ENCODE results near the gene MED16.
"Not testable (repeated sequence)": the region's sequence is repeated elsewhere in the genome, so short reads cannot be mapped to it uniquely, and the experiment has no call there.

MED16 gene

DNA sequence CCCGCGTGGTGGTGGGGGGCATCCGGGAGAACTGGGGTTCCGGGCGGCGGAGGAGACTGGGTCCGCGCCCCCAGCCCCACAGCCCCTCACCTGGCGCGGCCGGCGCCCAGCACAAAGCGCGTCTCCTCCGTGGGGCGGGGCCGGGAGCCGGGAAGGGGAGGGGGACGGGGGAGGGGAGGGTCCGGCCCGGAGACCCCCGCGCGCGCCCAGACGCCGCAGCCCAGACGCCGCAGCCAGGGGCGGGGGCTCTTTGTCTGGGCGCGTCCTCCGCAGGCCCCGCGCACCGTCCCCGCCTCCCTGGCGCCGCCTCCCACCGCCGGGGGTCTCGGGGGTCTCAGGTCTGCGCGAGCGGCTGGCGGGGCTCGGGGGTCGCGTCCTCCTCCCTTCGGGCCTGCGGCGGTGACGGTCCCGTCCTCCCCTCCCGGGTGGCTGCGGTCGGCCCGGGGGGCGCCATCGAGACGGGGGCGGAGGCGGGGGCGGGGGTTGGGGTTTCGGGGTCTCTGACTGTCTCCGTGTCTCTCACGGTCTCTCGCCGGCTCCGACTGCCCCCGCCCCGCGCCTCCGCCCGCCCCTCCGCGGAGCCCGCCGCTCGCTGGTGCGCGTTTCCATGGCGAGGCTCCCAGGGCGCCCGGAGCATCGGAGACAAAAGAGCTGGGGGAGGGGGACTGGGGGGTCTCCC is 71.0 kb downstream of the MED16 start, which contains the start of gene PLPPR3:
TSS of gene PLPPR3 (minus strand) at position 131 of the 679 bp plus-strand sequence. CDS start 396 bp downstream, outside the sequence.
- H3K27me3 ChIP-seq (ENCODE audit: low read length), result no peaks in the 10 kb centered on the region
- H2AFZ ChIP-seq (ENCODE audit: low read depth, low read length, severe bottlenecking), result no peak within 1 kb of the TSS
- H3K9me2 ChIP-seq (replicated peaks; ENCODE audit: insufficient read depth, low read length), result no peaks in the 10 kb centered on the region
- no peak within 1 kb of the TSS for H3K27ac ChIP-seq (ENCODE audit: low read depth, low read length)
- no peak within 1 kb of the TSS for H3K4me3 ChIP-seq (ENCODE audit: insufficient read depth, low read length, poor library complexity, severe bottlenecking)
- H3F3A ChIP-seq (ENCODE audit: insufficient read depth), result no peaks in the 10 kb centered on the region
- H3K9me3 ChIP-seq (ENCODE audit: insufficient read depth, low read length), result no peaks in the 10 kb centered on the region
- H3K79me2 ChIP-seq (ENCODE audit: insufficient read depth, low read length), result no peaks in the 10 kb centered on the region
- no peaks in the 10 kb centered on the region for H3K36me3 ChIP-seq (ENCODE audit: low read length)
- no peak within 1 kb of the TSS for H3K4me2 ChIP-seq (ENCODE audit: low read depth, low read length, poor library complexity, severe bottlenecking)
- TF ChIP-seq, protein P1, sequence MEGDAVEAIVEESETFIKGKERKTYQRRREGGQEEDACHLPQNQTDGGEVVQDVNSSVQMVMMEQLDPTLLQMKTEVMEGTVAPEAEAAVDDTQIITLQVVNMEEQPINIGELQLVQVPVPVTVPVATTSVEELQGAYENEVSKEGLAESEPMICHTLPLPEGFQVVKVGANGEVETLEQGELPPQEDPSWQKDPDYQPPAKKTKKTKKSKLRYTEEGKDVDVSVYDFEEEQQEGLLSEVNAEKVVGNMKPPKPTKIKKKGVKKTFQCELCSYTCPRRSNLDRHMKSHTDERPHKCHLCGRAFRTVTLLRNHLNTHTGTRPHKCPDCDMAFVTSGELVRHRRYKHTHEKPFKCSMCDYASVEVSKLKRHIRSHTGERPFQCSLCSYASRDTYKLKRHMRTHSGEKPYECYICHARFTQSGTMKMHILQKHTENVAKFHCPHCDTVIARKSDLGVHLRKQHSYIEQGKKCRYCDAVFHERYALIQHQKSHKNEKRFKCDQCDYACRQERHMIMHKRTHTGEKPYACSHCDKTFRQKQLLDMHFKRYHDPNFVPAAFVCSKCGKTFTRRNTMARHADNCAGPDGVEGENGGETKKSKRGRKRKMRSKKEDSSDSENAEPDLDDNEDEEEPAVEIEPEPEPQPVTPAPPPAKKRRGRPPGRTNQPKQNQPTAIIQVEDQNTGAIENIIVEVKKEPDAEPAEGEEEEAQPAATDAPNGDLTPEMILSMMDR (IDR thresholded peaks at IDR 0.05; ENCODE audit: insufficient read depth, low read length, poor library complexity, severe bottlenecking), result no peak
- no peak for TF ChIP-seq EZH2phosphoT487 (conservative IDR thresholded peaks at IDR 0.05; ENCODE audit: low read length)
- H4K20me1 ChIP-seq (ENCODE audit: low read depth, low read length), result no peaks in the 10 kb centered on the region
- no peak within 1 kb of the TSS for H3K9ac ChIP-seq (ENCODE audit: low read length)

GRCh38 chr19:821231-821824 is 71.7 kb downstream of the MED16 start:
- Histone ChIP-seq H3K36me3 (ENCODE audit: low read length) (no peaks in the 10 kb centered on the region), H3K79me2 (ENCODE audit: insufficient read depth, low read length) (no peaks in the 10 kb centered on the region), H3F3A (ENCODE audit: insufficient read depth) (no peaks in the 10 kb centered on the region), H3K9ac (ENCODE audit: low read length) (no peak overlapping the region), H3K27ac (ENCODE audit: low read depth, low read length) (no peak overlapping the region), H4K20me1 (ENCODE audit: low read depth, low read length) (no peaks in the 10 kb centered on the region), H2AFZ (ENCODE audit: low read depth, low read length, severe bottlenecking) (no peak overlapping the region), H3K4me3 (ENCODE audit: insufficient read depth, low read length, poor library complexity, severe bottlenecking) (no peak overlapping the region), H3K4me2 (ENCODE audit: low read depth, low read length, poor library complexity, severe bottlenecking) (no peak overlapping the region), H3K9me2 (replicated peaks; ENCODE audit: insufficient read depth, low read length) (no peaks in the 10 kb centered on the region), H3K27me3 (ENCODE audit: low read length) (no peaks in the 10 kb centered on the region), H3K9me3 (ENCODE audit: insufficient read depth, low read length) (no peaks in the 10 kb centered on the region)
- no peak for TF ChIP-seq EZH2phosphoT487 (conservative IDR thresholded peaks at IDR 0.05; ENCODE audit: low read length)

DNA sequence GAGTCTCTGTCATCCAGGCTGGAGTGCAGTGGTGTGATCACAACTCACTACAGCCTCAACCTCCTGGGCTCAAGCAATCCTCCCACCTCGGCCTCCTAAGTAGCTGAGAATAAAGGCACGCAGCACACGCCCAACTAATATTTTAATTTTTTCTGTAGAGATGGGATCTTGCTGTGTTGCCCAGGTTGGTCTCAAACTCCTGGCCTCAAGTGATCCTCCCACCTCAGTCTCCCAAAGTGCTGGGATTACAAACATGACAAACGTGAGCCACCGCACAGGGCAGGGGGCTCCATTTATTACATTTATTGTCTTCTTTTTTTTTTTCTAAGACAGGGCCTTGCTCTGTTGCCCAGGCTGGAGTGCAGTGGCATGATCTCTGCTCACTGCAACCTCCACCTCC is 72.8 kb downstream of the MED16 start:
- not testable (repeated sequence) for H3K27me3 ChIP-seq (ENCODE audit: low read length); H3K9ac ChIP-seq (ENCODE audit: low read length); H3K9me2 ChIP-seq (replicated peaks; ENCODE audit: insufficient read depth, low read length); H4K20me1 ChIP-seq (ENCODE audit: low read depth, low read length); H3K36me3 ChIP-seq (ENCODE audit: low read length); H3K4me2 ChIP-seq (ENCODE audit: low read depth, low read length, poor library complexity, severe bottlenecking); H3K79me2 ChIP-seq (ENCODE audit: insufficient read depth, low read length); H3K9me3 ChIP-seq (ENCODE audit: insufficient read depth, low read length); H3K4me3 ChIP-seq (ENCODE audit: insufficient read depth, low read length, poor library complexity, severe bottlenecking); H2AFZ ChIP-seq (ENCODE audit: low read depth, low read length, severe bottlenecking); H3F3A ChIP-seq (ENCODE audit: insufficient read depth); H3K27ac ChIP-seq (ENCODE audit: low read depth, low read length)
